GM12878 (cell line): Measurements from ENCODE around the gene ITGA11. TPM values are rescaled to one million over a fixed set of nuclear protein-coding genes. Genes with fewer than 3 reads are reported as not detected.

Experiments used
- ATAC-seq: fragments of 200-7000 bp; cut with Tn5 transposase; 3 replicates; pipeline ENCODE4 v1.9.1; 2020; ENCODE audit warnings: mild to moderate bottlenecking, moderate library complexity
- BruUV-seq: library from RNA; stranded (reverse); fragments of 400-500 nt; replicated peaks from 2 replicates; lab custom pipeline; 2021; lab: Mats Ljungman, UMichigan
- CTCF ChIA-PET: fragments of 300-600 bp; sonication (Branson Sonifier 250); formaldehyde crosslinking; extraction: SDS; loops from one replicate; lab custom pipeline; 2021; ENCODE audit warnings: inconsistent platforms; lab: Yijun Ruan, JAX
- POLR2A ChIA-PET: fragments of 350-600 bp; formaldehyde crosslinking; extraction: SDS; loops from one replicate; lab custom pipeline; 2021; ENCODE audit warnings: inconsistent platforms; lab: Charles Lee
- RAD21 ChIA-PET: fragments of 300-600 bp; sonication (Branson Sonifier 250); formaldehyde crosslinking; loops from one replicate; lab custom pipeline; 2023; ENCODE audit warnings: antibody characterized with exemption; ENCODE audit not compliant: unreplicated experiment; lab: Charles Lee
- SMC1A ChIA-PET: fragments of 300-600 bp; sonication (Branson Sonifier 250); formaldehyde crosslinking; loops from one replicate; lab custom pipeline; 2023; ENCODE audit not compliant: unreplicated experiment, uncharacterized antibody; lab: Charles Lee
- DNase-seq: peaks from one replicate; pipeline ENCODE4 v3.0.0-alpha.2; 2011; ENCODE audit warnings: low read depth, low spot score
- FAIRE-seq: peaks from 3 replicates; lab custom pipeline; 2011; peaks lifted over from hg19 to GRCh38; lab: Jason Lieb, UNC
- H2AFZ ChIP-seq: 2 replicates; pipeline ENCODE4 v1.6.0; 2011; ENCODE audit warnings: low read depth, low read length, control low read depth; ENCODE audit not compliant: control insufficient read depth
- H3K27ac ChIP-seq: 2 replicates; pipeline ENCODE4 v1.5.1; 2011; ENCODE audit warnings: control low read depth; ENCODE audit not compliant: control insufficient read depth, insufficient read depth
- H3K27me3 ChIP-seq, 2 experiments: replicated peaks in 1 of 2; 2 replicates each; pipeline versions ENCODE4 v1.6.0 to v1.6.1; 2011; ENCODE audit warnings: low read length in 1 of 2; ENCODE audit not compliant: control insufficient read depth in 2 of 2, insufficient read depth in 2 of 2
- H3K36me3 ChIP-seq, 2 experiments: 2 replicates each; pipeline ENCODE4 v1.5.1; 2011; ENCODE audit warnings: low read length in 1 of 2; ENCODE audit not compliant: control insufficient read depth in 2 of 2, insufficient read depth in 2 of 2
- H3K4me1 ChIP-seq: 2 replicates; pipeline ENCODE4 v1.6.1; 2011; ENCODE audit warnings: mild to moderate bottlenecking, low read length, moderate library complexity, mixed read lengths; ENCODE audit not compliant: control insufficient read depth, insufficient read depth
- H3K4me2 ChIP-seq: 2 replicates; pipeline ENCODE4 v1.6.0; 2011; ENCODE audit warnings: control low read depth; ENCODE audit not compliant: control insufficient read depth, insufficient read depth
- H3K4me3 ChIP-seq: fragments of 200-600 bp; sonication (generic); 2 replicates; pipeline ENCODE4 v1.5.1; 2016
- H3K79me2 ChIP-seq: 2 replicates; pipeline ENCODE4 v1.6.0; 2011; ENCODE audit warnings: low read length; ENCODE audit not compliant: control insufficient read depth, insufficient read depth
- H3K9ac ChIP-seq: 2 replicates; pipeline ENCODE4 v1.8.0; 2011; ENCODE audit warnings: low read length, control low read depth, mixed read lengths; ENCODE audit not compliant: control insufficient read depth, insufficient read depth
- H3K9me3 ChIP-seq: replicated peaks from 3 replicates; pipeline ENCODE4 v1.5.1; 2011; ENCODE audit warnings: mild to moderate bottlenecking, low read length; ENCODE audit not compliant: control insufficient read depth, insufficient read depth
- H4K20me1 ChIP-seq: 2 replicates; pipeline ENCODE4 v1.6.0; 2011; ENCODE audit not compliant: control insufficient read depth, insufficient read depth
- E4F1 ChIP-seq: fragments of 450-650 bp; IDR thresholded peaks from 2 replicates; pipeline ENCODE4 v1.6.1; 2018; ENCODE audit warnings: borderline replicate concordance, mild to moderate bottlenecking; ENCODE audit not compliant: partially characterized antibody
- PKNOX1 ChIP-seq: fragments of 450-650 bp; IDR thresholded peaks from 2 replicates; pipeline ENCODE4 v1.6.1; 2016; ENCODE audit warnings: mild to moderate bottlenecking
- ZNF687 ChIP-seq: fragments of 450-650 bp; IDR thresholded peaks from 2 replicates; pipeline ENCODE4 v1.6.1; 2017; ENCODE audit warnings: mild to moderate bottlenecking, moderate library complexity
- WGBS: methylation state at CpG from one replicate; pipeline ENCODE4 v1.1.6; 2016; ENCODE audit warnings: low lambda C conversion rate; ENCODE audit not compliant: insufficient replicate concordance, insufficient coverage; ENCODE audit errors: missing lambda C conversion rate; 5-methylcytosine and 5-hydroxymethylcytosine counted together
- in situ Hi-C: fragments of 300-500 bp; cut with MboI; formaldehyde crosslinking; loops from 9 replicates; pipeline ENCODE4 v1.14.3; 2018; ENCODE audit warnings: mixed read lengths
- intact Hi-C: fragments of 100-400 bp; cut with micrococcal nuclease; formaldehyde crosslinking; loops from one replicate; pipeline ENCODE4 v1.14.2; 2022; ENCODE audit not compliant: unreplicated experiment
- polyA plus RNA-seq, 11 experiments: library from polyadenylated mRNA; depleted of rRNA in 4 of 11; unstranded in 6 of 11; stranded (reverse) in 5 of 11; fragments of >200 nt; fragmentation: Nextera tagmentation in 4 of 11; fragmentation: Illumina TruSeq in 1 of 11; extraction: Ambion mirVana in 4 of 11; extraction: Trizol in 1 of 11; gene quantifications; 1 replicate in 1 of 11; 2 replicates in 10 of 11; pipeline versions ENCODE4 v1.2.1 to v1.2.3, GENCODE V29; 2011 to 2016; ENCODE audit warnings: inconsistent platforms in 2 of 11, missing spikeins in 2 of 11, low read depth in 1 of 11
- total RNA-seq, 4 experiments: library from RNA; depleted of rRNA in 3 of 4; stranded (reverse); fragments of >200 nt in 3 of 4; fragmentation: Illumina TruSeq in 1 of 4; extraction: Trizol in 1 of 4; gene quantifications; 2 replicates each; pipeline versions ENCODE4 v1.2.1 to v1.2.3, GENCODE V29; 2013 to 2021

ITGA11 gene
- total and polyA plus RNA-seq, 10 of the 15 experiments (the other 5 are each of a cell fraction or from before 2014, with no cell fraction given) = under 0.01 to 0.36 (median 0.13) TPM; not detected in 1

GRCh38 chr15:68328443-68328842 is 103.5 kb downstream of the ITGA11 start (continued):
- no peak for TF ChIP-seq PKNOX1

GRCh38 chr15:68326711-68327354 is 105.1 kb downstream of the ITGA11 start:
- intact Hi-C loops = no loop called here
- Histone ChIP-seq H3K9me3 (no peaks in the 10 kb centered on the region), H3K4me3 (no peak overlapping the region), H3K27ac (no peak overlapping the region), H3K36me3 (no peaks in the 10 kb centered on the region), H4K20me1 (no peaks in the 10 kb centered on the region), H3K9ac (no peak overlapping the region), H3K4me1 (no peaks in the 10 kb centered on the region), H2AFZ (no peak overlapping the region), H3K4me2 (no peak overlapping the region), H3K79me2 (no peaks in the 10 kb centered on the region), H3K27me3 (no peaks in the 10 kb centered on the region; a peak in 1 of 4 replicates)
- WGBS = 21% methylated on average over 11 of the region's 11 CpGs
- RAD21 ChIA-PET = no interaction called here
- BruUV-seq = no TSS peak
- in situ Hi-C loops = no loop called here
- CTCF ChIA-PET = no interaction called here
- no peak for ATAC-seq
- SMC1A ChIA-PET = no interaction called here
- TF ChIP-seq ZNF687 (no peak), E4F1 (no peak)
- POLR2A ChIA-PET = no interaction called here
- no peak for DNase-seq
- no peak for FAIRE-seq
